OCI-LY7 (cell line): ENCODE data around the gene CASP8. TPM values are rescaled to one million over a fixed set of nuclear protein-coding genes. Genes with fewer than 3 reads are reported as not detected.

Experiments used
- BruUV-seq: library from RNA; stranded (reverse); fragments of 400-500 nt; replicated peaks from 2 replicates; lab custom pipeline; 2021; lab: Mats Ljungman, UMichigan
- CTCF ChIA-PET: fragments of 300-600 bp; sonication (Branson Sonifier 250); formaldehyde crosslinking; loops from one replicate; lab custom pipeline; 2022; ENCODE audit warnings: antibody characterized with exemption; ENCODE audit not compliant: unreplicated experiment; lab: Charles Lee
- POLR2A ChIA-PET: fragments of 300-600 bp; sonication (Branson Sonifier 250); formaldehyde crosslinking; loops from one replicate; lab custom pipeline; 2022; ENCODE audit warnings: antibody characterized with exemption; lab: Charles Lee
- DNase-seq: peaks from one replicate; pipeline ENCODE4 v3.0.0-alpha.2; 2015; ENCODE audit warnings: low spot score
- H2AFZ ChIP-seq: fragments of 200-600 bp; sonication (generic), shearing (Covaris generic); 2 replicates; pipeline ENCODE4 v1.6.1; 2014; ENCODE audit warnings: mild to moderate bottlenecking, antibody characterized with exemption, low read length, moderate library complexity
- H3K27ac ChIP-seq: fragments of 200-600 bp; sonication (generic); 2 replicates; pipeline ENCODE4 v1.5.1; 2014; ENCODE audit warnings: mixed run types, low read depth, mild to moderate bottlenecking, moderate library complexity, low read length, inconsistent platforms; ENCODE audit not compliant: poor library complexity, severe bottlenecking
- H3K36me3 ChIP-seq: fragments of 200-600 bp; sonication (generic); 2 replicates; pipeline ENCODE4 v1.6.1; 2014; ENCODE audit warnings: mild to moderate bottlenecking, antibody characterized with exemption, low read length, moderate library complexity, mixed read lengths; ENCODE audit not compliant: insufficient read depth
- H3K4me1 ChIP-seq: fragments of 200-600 bp; sonication (generic); 2 replicates; pipeline ENCODE4 v1.5.1; 2014; ENCODE audit warnings: mild to moderate bottlenecking, low read length; ENCODE audit not compliant: insufficient read depth, poor library complexity, severe bottlenecking
- H3K4me2 ChIP-seq: fragments of 200-600 bp; sonication (generic); 2 replicates; pipeline ENCODE4 v1.6.1; 2014; ENCODE audit warnings: mild to moderate bottlenecking, low read length
- H3K4me3 ChIP-seq: fragments of 200-600 bp; sonication (generic); 2 replicates; pipeline ENCODE4 v1.5.1; 2014; ENCODE audit warnings: mild to moderate bottlenecking, low read depth, low read length; ENCODE audit not compliant: poor library complexity, severe bottlenecking
- H3K79me2 ChIP-seq: fragments of 200-600 bp; sonication (generic); 2 replicates; pipeline ENCODE4 v1.6.1; 2016; ENCODE audit warnings: low read depth, mild to moderate bottlenecking, low read length, moderate library complexity, mixed read lengths; ENCODE audit not compliant: insufficient read depth
- H3K9me2 ChIP-seq: fragments of 200-600 bp; sonication (generic); 2 replicates; pipeline ENCODE4 v1.6.1; 2016; ENCODE audit warnings: mild to moderate bottlenecking, low read length, mixed read lengths; ENCODE audit not compliant: insufficient read depth
- H3K9me3 ChIP-seq: fragments of 200-600 bp; sonication (generic); 2 replicates; pipeline ENCODE4 v1.6.1; 2014; ENCODE audit warnings: mild to moderate bottlenecking, mixed run types, low read length, mixed read lengths
- H4K20me1 ChIP-seq: fragments of 200-600 bp; sonication (generic); 2 replicates; pipeline ENCODE4 v1.6.1; 2014; ENCODE audit warnings: mild to moderate bottlenecking, antibody characterized with exemption, low read length, moderate library complexity, mixed read lengths; ENCODE audit not compliant: insufficient read depth
- EZH2phosphoT487 ChIP-seq: fragments of 200-600 bp; sonication (generic); IDR thresholded peaks from 2 replicates; pipeline ENCODE4 v1.6.1; 2018; ENCODE audit warnings: low read depth, borderline replicate concordance, mild to moderate bottlenecking, mixed run types, antibody characterized with exemption, low read length, moderate library complexity, mixed read lengths
- intact Hi-C: fragments of 100-400 bp; cut with micrococcal nuclease; formaldehyde crosslinking; loops from one replicate; pipeline ENCODE4 v1.10.0; 2022; ENCODE audit not compliant: unreplicated experiment
- total RNA-seq, 2 experiments: library from RNA; depleted of rRNA in 1 of 2; stranded (reverse); fragments of >200 nt in 1 of 2; shearing (Covaris generic) in 1 of 2; gene quantifications; 2 replicates each; pipeline ENCODE4 v1.2.3, GENCODE V29; 2014 to 2022
- TF ChIP-seq, protein P1 (sequence below): fragments of 200-600 bp; sonication (generic); conservative IDR thresholded peaks from 2 replicates; pipeline ENCODE4 v1.5.1; 2014; ENCODE audit warnings: mild to moderate bottlenecking, antibody characterized with exemption, low read length, moderate library complexity, mixed read lengths

The CASP8 gene
- total RNA-seq, 2 experiments from 2014 or later = 32.4 to 34.7 TPM

DNA sequence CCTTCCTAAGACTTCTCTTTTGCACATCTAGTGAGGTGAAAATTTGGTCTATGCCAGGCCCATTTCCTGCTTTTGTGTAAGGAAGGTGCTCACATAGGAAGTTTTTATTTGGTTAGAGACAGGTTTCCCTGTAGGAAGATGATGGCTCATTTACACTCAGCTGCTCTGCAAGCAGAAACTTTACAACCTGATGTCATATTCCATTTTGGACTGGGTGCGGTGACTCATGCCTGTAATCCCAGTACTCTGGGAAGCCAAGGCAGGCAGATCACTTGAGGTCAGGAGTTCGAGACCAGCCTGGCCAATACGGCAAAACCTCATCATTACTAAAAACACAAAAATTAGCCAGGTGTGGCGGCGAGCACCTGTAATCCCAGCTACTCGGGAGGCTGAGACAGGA is 41.6 kb upstream of the CASP8 start:
- TF ChIP-seq EZH2phosphoT487 = no peak
- TF ChIP-seq, protein P1, sequence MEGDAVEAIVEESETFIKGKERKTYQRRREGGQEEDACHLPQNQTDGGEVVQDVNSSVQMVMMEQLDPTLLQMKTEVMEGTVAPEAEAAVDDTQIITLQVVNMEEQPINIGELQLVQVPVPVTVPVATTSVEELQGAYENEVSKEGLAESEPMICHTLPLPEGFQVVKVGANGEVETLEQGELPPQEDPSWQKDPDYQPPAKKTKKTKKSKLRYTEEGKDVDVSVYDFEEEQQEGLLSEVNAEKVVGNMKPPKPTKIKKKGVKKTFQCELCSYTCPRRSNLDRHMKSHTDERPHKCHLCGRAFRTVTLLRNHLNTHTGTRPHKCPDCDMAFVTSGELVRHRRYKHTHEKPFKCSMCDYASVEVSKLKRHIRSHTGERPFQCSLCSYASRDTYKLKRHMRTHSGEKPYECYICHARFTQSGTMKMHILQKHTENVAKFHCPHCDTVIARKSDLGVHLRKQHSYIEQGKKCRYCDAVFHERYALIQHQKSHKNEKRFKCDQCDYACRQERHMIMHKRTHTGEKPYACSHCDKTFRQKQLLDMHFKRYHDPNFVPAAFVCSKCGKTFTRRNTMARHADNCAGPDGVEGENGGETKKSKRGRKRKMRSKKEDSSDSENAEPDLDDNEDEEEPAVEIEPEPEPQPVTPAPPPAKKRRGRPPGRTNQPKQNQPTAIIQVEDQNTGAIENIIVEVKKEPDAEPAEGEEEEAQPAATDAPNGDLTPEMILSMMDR = no peak
- no peaks in the 10 kb centered on the region for H3K9me2 ChIP-seq
- no peaks in the 10 kb centered on the region for H3K9me3 ChIP-seq
- intact Hi-C loops = no loop called here
- no peaks in the 10 kb centered on the region for H3K36me3 ChIP-seq
- H3K79me2 ChIP-seq = no peaks in the 10 kb centered on the region
- ChIA-PET CTCF (no interaction called here), POLR2A (no interaction called here)
- H3K4me2 ChIP-seq = no peak overlapping the region
- peaks cover 19% of the 10 kb centered on the region for H3K4me1 ChIP-seq
- no peak overlapping the region for H2AFZ ChIP-seq
- H3K4me3 ChIP-seq = no peak overlapping the region
- BruUV-seq = no TSS peak
- no peaks in the 10 kb centered on the region for H4K20me1 ChIP-seq
- no peak for DNase-seq
- no peak overlapping the region for H3K27ac ChIP-seq

DNA sequence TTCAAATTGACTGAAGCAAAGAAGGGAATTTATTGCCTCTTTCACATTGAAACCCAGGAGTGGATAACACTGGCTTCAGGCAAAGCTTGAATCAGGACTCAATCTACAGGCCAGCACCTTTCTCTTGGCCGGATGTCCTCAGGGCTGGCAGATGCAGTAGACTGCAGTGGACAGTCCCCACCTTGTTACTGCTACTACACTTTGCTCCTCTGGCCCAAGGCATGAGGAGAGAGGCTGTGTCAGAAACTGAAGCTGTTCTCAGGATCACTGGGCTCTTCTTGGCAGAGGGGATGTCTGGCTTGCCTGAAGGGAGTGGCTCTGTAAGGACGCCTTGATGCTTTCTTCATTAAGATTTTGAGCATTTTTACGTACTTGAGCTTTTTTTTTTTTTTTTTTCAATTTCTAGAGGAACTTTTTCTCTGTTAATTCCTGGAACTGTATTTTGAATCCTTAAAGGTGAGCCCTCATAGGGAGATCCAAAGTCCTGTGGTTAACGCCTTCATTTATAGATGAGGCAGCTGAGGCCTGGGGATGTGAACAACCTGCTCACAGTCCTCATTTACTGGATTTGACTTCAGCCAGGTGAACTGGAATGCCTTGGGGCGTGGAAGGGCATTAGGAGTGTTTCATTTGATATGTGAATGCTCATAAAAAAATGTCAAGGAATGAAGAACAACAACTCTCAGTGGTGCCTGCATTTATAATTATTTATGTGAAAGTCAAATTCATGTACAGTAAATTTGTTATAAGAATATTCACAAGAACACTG is 40.8 kb upstream of the CASP8 start:
- POLR2A ChIA-PET = interaction anchor here (0.6 to 2.0 kb wide), 7 partner anchors 14 to 1279 kb away, joined by 3 to 10 read pairs (median 3); no protein-coding TSS in a partner anchor
- H3K4me2 ChIP-seq = no peak overlapping the region
- no peaks in the 10 kb centered on the region for H4K20me1 ChIP-seq
- no peak overlapping the region for H3K27ac ChIP-seq
- no peak overlapping the region for H3K4me3 ChIP-seq
- TF ChIP-seq, protein P1 = no peak
- no peak for TF ChIP-seq EZH2phosphoT487
- DNase-seq = no peak
- no peak overlapping the region for H2AFZ ChIP-seq
- intact Hi-C loops = no loop called here
- H3K4me1 ChIP-seq = peaks cover 22% of the 10 kb centered on the region
- no peaks in the 10 kb centered on the region for H3K36me3 ChIP-seq
- H3K79me2 ChIP-seq = no peaks in the 10 kb centered on the region
- H3K9me2 ChIP-seq = no peaks in the 10 kb centered on the region
- H3K9me3 ChIP-seq = no peaks in the 10 kb centered on the region
- BruUV-seq = no TSS peak
- CTCF ChIA-PET = interaction anchor here (0.6 to 2.0 kb wide), 2 partner anchors 13 to 532 kb away, joined by 3 to 7 read pairs; no protein-coding TSS in a partner anchor
